NOMO-1 treated with DMSO at 0.1 percent for 48 hours (cell line): ENCODE measurements around the gene PHF12.
A peak's percentile ranks its signal among the peaks of the same experiment; 100 is the strongest.
"Not testable (repeated sequence)": the region's sequence is repeated elsewhere in the genome, so short reads cannot be mapped to it uniquely, and the experiment has no call there.

Source experiments
- DNase-seq: peaks from one replicate; lab custom pipeline; 2025; ENCODE audit not compliant: unreplicated experiment; lab: John Stamatoyannopoulos, UW

The PHF12 gene

GRCh38 chr17:28904800-28905199, 46.5 kb downstream of the PHF12 start:
- no peak for DNase-seq

GRCh38 chr17:28903546-28903841, 47.8 kb downstream of the PHF12 start:
- DNase-seq: not testable (repeated sequence)

- DNase-seq: peak; percentile 91
Observed at GRCh38 chr17:28902819-28903545, 48.3 kb downstream of the PHF12 start, which contains the start of gene DHRS13. Gene DHRS13 (minus strand): TSS chr17:28903079. CDS start chr17:28902944, 135 bp downstream.

- peak; percentile 55 for DNase-seq
Observed at GRCh38 chr17:28901866-28902818, 49.2 kb downstream of the PHF12 start.

- DNase-seq: no peak
Observed at GRCh38 chr17:28900986-28901726, 50.2 kb downstream of the PHF12 start.

GRCh38 chr17:28899212-28899815, 52.0 kb downstream of the PHF12 start:
- no peak for DNase-seq

- no peak for DNase-seq
Observed at GRCh38 chr17:28898527-28898955, 52.8 kb downstream of the PHF12 start.

- DNase-seq: peak; percentile 18
Observed at GRCh38 chr17:28897769-28898526, 53.4 kb downstream of the PHF12 start.

- DNase-seq: peak; percentile 41
Observed at GRCh38 chr17:28896884-28897768, 54.2 kb downstream of the PHF12 start, which contains the start of gene FLOT2. Gene FLOT2 (minus strand): TSS chr17:28897733. CDS start chr17:28897574, 159 bp downstream.

- no peak for DNase-seq
Observed at GRCh38 chr17:28896491-28896883, 54.8 kb downstream of the PHF12 start.

- DNase-seq: no peak
Observed at GRCh38 chr17:28895794-28896447, 55.4 kb downstream of the PHF12 start.

GRCh38 chr17:28893248-28894183, 57.8 kb downstream of the PHF12 start:
- DNase-seq: peak; percentile 76

GRCh38 chr17:28892024-28892423, 59.3 kb downstream of the PHF12 start:
- no peak for DNase-seq

GRCh38 chr17:28891201-28891600, 60.1 kb downstream of the PHF12 start:
- DNase-seq: no peak

GRCh38 chr17:28889996-28890395, 61.3 kb downstream of the PHF12 start:
- DNase-seq: no peak

- no peak for DNase-seq
Observed at GRCh38 chr17:28888832-28889231, 62.5 kb downstream of the PHF12 start.

- DNase-seq: no peak
Observed at GRCh38 chr17:28887871-28888471, 63.3 kb downstream of the PHF12 start.
